GM12891 (cell line): ENCODE results near the gene EGFR.

Source experiments
- PAX5 ChIP-seq: IDR thresholded peaks from 2 replicates; pipeline ENCODE4 v1.6.1; 2011; ENCODE audit warnings: low read length, moderate library complexity, mild to moderate bottlenecking; ENCODE audit not compliant: insufficient read depth, severe bottlenecking
- POLR2A ChIP-seq: IDR thresholded peaks from 2 replicates; pipeline ENCODE4 v1.6.1; 2011; ENCODE audit warnings: low read depth, low read length, control low read depth
- POLR2AphosphoS5 ChIP-seq: IDR thresholded peaks from 2 replicates; pipeline ENCODE4 v1.6.1; 2011; ENCODE audit warnings: low read depth, low read length, control low read depth
- POU2F2 ChIP-seq: IDR thresholded peaks from 2 replicates; pipeline ENCODE4 v1.6.1; 2011; ENCODE audit warnings: low read depth, mild to moderate bottlenecking, control low read depth, low read length, moderate library complexity
- SPI1 ChIP-seq: IDR thresholded peaks from 2 replicates; pipeline ENCODE4 v1.6.1; 2011; ENCODE audit warnings: low read depth, low read length, control low read depth
- TAF1 ChIP-seq: IDR thresholded peaks from 2 replicates; pipeline ENCODE4 v1.6.1; 2011; ENCODE audit warnings: low read depth, low read length, control low read depth

DNA sequence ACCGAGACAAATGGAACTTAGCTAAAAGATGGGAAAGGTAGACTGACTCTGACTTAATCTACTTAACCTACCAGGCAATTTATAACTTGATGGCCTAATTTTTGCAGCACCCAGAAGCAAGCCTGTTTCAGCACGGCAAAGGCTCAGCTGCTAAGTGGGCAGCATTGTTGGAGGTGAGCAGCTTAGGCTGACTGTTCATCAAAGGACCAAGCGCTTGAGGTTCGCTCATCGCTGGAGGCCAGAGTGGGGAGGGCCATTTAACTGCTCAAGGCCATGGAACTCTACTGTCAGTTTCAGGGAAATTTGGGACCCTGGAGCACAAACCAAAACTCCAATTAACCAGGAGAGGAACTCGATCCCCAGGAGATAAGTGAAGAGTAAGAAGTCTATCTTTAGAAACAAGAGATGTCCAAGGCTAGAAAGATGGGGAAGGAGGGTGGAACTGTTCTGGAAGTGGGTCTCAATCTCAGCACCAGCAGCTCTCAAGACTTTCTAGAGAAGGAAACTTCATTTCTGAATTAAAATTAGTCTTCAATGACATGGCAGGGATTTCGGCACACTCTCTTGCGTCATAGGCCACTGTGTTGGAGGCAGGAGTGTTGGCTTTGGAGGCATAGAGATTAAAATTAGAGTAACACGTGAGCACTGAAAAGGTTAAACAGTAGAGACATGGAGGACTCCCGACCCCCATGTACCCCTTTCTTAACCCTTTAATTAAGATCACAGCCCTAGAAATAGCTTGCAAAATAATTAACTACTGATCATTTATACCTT, 43.1 kb downstream of the EGFR start:
- TF ChIP-seq POLR2A (no peak), POLR2AphosphoS5 (no peak), TAF1 (no peak), SPI1 (no peak), POU2F2 (no peak), PAX5 (no peak)
